GM19023 (cell line): Measurements from ENCODE around the gene TMEM151B.

Experiments used
- ATAC-seq: cut with Tn5 transposase; IDR thresholded peaks from one replicate; pipeline ENCODE4 v1.9.1; 2021; ENCODE audit warnings: mild to moderate bottlenecking, moderate library complexity; ENCODE audit not compliant: unreplicated experiment

Gene TMEM151B

DNA sequence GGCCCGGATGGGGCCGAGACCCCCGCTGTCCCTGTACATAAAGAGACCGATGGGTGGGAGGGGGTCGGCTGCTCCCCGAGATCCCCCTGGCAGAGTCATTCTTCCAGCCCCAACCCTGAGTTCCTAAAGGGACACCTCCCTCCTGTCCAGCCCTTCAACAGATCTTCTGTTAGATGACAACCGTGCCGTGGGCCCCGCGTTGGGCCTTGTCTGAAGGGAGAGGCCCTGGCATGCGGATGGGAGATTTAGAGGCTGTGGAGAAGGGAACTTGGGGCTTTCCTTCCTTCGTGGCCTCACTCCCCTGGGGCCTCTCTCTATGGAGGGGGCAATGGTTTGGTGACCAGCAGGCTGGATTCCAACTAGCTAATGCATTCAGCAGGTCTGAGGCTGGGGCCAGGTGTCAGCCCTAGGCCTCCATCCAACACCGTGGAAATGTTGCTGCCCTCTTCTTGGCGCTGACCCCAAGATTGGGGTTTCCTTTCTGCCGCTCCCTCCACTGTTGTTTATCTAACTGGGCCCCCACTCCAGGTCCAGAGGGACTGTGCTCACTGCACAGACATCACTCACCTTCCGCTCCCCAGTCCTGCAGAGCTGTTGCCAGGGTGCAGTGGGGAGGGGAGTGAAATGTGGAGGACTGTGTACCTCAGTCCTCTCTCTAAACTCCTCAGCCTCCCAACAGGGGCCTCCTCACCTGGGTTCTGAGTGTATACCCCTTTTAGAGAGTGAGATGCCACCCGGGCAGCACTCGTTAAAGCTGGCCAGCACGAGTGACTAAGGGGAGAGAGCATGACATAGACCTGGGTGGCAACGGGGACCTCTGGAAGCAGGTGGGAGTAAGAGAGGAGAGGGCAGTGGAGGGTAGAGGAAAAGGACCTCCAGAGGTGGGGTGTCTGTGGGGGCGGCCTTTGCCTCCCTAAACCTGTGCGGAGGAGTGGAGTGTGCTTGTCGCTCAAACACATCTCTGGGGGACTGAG, 6.7 kb downstream of the TMEM151B start:
- no peak for ATAC-seq

DNA sequence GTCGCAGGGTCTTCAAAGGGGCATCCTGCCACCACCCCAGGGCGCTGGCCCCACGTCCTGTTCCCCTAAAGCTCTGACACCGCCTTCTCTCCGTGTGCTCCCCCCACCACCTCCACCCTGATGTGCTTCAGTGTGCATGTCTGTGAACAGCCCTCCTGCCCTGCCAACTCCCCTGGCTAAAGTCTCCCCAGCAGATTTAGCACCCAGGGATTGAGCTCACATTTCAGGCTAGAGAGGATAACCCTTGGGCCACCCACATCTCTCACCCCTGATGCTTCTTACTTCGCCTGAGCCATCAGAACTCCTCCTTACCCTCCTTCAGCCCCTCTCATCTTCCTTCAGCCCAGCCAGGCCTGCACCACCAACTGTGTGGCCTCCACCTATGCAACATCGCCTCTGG, 7.5 kb downstream of the TMEM151B start:
- ATAC-seq: no peak

DNA sequence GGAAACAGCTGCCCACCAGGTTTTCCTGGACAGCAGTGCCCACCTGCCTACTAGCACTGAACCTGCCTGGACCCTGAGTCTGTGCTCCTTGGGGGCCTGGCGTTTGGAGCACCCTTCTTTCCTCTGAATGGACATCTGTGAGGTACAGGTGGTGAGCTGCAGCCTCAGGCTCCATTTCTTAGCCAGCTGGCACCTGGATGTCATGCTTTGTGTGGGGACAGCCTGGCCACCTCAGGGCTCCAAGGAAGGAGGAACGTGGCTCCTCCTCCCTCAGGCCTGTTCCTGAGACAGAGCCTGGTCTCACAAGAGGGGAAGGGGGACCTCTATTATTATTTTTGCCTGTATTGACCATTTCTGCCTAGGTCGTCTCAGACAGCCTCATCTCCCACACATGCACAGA, 8.1 kb downstream of the TMEM151B start:
- no peak for ATAC-seq

DNA sequence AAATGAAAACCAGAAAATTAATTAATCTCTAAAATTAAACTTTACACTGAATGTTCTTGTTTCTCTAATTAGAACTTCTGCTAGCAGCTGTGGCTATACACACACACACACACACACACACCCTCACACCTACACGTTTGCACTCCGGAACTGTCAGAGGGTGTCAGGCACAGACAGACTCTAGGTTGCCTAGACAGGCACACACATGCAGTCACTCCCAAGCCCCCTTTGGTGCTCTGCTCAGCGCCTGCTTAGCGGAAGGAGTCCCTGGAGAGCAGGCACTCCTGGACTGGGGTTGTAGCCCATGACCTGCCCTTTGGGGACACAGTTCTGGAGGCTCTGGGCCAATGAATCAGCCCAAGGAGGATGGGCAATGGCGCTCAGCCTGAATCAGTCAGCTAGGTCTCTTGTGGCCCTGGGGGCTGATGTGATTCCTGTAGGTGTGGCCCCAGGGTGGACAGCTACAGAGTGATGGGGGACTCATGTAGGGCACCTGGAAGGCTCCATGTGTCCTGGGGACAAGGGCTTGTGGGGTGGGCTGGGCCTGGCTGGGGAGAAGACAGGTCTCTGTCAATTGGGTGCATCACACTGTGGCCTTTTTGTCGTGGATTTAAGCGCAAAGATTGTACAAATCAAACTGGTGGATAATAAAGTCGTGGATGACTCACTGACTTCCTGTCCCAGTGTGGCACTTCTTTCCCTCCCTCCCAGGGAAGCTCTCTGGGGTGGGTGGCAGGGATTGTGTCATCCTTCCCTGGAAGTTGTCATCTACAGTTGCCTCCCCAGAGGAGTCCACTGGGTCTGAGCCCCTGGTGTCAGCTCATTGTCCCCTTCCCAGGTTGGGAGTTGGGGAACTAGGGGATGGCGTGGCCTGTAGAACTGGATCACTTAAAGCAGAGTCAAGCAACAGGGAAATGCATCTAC, 8.8 kb downstream of the TMEM151B start:
- no peak for ATAC-seq

DNA sequence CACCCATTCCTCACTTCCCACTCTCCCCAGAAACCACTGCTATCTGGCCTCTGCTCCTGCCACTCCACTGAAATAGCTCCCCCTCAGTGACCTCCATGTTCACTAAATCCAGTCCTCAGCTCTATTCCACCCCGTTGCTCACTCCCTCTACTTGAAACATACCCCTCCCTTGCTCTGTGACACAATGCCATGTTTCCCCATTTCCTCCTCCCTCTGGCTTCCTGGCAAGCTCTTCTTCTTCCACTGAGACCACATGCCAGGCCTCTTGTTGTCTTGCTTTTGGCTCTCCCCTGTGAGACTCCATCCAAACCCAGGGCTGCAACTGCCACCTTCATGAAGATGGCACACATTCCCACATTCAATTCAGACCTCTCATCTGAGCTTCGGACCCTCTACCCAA, 13.9 kb downstream of the TMEM151B start:
- ATAC-seq: no peak

DNA sequence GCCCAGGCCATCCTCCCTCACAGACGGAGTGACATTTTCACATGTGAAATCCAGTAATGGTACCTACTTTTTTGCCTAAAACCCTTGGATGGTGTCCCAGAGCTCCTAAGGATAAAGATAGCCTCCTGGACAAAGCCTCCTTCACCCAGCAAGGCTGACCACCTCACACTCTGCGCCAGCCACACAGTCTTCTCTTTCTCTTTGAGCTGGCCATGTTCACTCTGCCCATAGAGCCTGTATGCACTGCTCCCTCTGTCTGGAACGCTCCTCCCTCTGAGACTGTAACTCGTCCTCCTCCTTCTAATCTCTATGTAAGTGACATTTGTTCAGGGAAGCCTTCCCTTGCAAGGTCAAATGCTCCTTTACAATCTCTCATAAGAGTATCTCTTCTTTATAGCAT, 14.6 kb downstream of the TMEM151B start:
- no peak for ATAC-seq

DNA sequence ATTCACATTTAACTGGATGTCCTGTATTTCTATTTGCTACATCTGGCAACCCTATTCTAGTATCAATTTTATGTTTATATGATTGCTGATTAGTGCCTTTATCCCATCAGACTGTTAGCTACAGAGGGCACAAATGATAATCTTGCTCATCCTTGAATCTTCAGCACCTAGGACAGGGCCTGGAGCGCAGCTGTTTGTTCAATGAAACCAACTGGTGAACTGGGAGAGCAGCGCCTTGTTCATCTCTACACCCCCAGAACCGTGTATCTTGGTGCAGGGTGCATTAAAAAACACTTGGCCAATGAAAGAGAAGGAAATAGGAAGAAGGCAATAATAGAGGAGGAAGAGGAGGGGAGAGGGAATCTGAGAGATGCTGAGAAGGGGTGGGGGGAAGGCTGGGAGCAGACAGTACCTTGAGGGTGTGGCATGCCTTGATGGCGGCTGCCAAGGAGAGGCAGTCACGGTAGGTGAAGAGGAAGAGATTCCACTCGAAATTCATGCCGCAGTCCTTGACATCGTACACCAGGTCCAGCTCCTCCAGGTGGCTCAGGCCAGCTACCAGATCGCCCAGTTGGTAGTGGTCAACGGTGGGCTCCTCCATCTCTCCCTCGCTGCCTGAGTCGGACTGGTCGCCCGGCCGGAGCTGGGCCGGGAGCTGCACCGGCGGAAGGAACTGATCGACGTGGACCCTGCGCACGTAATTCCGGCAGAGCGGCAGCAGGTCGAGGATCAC, 15.5 kb downstream of the TMEM151B start:
- no peak for ATAC-seq

DNA sequence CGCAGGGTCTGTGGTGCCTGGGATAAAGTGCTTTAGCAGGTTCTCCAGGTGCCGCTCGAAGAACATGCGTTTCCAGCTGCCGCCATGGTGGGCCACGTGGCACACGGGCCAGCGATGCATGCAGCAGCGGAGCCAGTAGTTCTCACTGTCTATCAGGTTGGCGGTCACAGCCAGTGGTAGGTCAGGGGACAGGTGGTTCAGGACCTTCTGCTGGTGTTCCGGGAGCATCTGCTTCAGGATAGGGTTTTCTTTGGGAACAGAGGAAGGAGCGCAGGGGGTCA, 16.0 kb downstream of the TMEM151B start:
- ATAC-seq: no peak

DNA sequence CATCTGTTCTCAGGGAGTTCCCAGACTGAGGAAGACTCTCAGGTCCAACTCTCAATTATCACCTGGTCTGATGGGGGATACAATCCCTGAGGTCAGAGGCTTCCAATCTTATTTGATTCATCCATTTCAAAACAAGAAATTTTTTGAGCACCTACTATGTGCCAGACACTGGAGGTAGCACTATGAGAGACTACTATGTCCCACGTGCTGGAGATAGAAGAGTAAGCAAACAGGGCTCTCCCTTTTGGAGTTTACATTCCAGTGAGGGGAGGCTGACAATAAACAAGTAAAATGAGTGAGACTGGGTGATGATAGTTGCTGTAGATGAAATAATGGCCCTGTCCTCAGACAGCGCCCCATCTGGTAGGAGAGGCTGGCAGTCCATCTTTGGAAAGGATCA, 16.5 kb downstream of the TMEM151B start:
- no peak for ATAC-seq

DNA sequence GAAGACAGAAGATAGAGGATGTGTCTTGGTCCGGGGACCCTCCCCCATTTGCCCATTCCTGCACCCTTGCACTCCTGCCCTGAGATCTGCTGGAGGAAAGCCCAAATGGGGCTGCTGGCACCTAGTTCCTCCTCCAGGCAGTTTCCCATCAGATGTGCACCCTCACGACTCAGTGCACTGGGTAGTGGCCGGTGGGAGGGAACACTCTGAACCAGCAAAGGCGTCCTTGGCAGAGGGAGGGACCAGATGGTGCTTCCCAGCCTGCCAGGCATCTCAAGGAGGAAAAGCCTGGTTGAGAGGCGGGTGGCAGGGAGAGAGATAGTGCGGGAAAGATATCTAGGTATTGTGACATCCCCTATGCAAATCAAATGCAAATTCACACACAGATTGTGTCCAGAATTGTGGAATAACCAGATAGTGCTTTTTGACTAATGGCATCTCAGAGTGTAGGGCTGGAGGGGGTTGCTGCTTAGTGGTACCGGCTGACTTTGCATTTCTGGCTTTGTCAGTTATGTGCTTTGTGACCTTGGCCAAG, 19.5 kb downstream of the TMEM151B start:
- ATAC-seq: no peak

DNA sequence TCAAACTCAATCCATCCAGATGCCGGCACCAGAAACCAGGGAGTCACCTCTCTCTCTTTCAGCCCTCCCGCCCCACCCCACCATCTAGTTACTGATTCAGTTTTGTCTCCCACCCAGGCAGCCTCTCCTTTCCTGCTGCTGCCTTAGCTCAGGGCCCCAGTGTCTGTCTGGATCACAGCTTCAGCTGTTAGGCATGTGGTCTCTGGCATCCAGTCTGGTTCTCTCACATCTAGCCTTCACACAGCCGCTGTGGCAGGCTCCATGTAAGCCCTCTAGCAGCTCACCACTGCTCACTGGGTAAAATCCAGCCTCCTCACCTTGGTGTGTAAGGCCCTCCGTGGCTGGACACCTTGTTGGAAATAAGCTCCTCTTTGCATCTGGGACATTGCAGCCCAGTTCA, 21.6 kb downstream of the TMEM151B start:
- no peak for ATAC-seq

DNA sequence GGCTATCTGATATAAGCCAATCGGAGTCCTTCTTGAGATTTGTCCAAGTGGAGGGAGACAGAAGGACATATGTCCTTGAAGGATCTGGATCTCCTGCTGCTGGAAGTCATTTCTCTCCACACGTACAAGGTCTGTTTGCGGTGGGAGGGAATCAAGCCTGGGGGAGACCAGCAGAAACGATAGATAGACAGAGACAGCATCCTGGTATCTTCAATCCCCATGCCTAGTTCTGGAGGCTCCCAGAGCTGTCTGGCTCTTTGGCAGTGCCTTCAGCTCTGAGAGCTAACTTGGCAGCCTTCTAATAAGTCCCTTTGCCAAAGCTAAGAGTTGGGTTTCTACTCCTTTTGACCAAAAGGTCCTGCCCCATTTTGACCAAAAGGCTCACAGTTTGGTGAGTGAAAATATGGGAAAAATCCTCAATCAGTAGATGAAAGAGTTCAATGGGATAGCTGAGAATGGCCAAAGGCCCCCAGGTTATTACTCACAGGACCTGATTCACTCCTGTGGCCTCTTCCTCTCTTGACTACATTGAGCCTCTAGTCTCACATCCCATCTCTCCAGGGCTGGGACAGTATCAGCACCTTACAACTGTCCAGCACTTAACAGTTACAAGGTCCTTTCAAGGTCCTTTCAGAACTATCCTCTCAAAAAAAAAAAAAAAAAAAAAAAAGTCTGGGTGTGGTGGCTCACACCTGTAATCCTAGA, 22.6 kb downstream of the TMEM151B start:
- ATAC-seq: no peak

DNA sequence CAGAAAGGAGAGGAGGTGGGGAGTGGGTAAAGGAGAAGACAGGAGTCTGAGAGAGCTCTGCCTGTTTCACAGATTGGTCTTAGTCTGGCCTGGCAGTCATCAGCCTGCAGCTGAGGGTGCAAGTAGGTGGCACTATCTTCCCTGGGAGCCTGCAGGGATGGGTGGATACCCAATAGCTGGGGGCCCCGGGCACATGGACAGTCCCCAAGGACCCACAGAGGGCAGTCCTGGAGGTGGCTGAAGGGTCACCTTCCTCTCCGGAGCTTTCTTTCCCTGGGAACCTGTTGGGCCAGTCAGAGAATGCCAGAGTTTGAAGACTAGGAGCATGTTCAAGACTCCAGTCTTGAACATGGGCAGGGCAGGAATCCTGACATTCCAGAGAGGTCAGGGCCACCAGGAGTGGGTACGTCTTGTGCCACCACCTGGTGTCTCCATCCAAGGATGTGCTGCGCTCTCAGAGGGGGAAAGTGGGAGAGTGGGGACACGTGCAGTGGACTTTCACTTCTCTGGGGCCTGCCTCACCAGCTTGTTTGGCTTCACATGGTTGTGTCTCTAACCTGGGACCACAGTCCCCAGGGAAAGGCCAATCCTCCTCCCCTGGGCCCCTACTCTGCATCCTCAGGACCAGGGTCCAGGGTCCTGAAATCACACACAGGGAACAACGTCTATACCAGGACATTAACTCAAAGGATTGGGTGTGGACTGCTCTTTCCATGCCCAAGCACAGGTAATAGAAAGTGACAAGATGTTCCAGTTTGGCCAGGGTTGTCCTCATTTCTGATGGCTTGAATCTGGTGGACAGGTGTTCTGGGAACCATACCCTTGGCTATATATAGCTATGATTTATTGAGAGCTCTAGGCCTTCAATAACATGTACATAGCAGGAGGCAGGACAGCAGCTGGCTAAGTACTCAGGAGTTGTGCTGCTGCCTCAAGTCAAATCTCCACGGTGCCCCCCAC, 24.9 kb downstream of the TMEM151B start:
- ATAC-seq: no peak

DNA sequence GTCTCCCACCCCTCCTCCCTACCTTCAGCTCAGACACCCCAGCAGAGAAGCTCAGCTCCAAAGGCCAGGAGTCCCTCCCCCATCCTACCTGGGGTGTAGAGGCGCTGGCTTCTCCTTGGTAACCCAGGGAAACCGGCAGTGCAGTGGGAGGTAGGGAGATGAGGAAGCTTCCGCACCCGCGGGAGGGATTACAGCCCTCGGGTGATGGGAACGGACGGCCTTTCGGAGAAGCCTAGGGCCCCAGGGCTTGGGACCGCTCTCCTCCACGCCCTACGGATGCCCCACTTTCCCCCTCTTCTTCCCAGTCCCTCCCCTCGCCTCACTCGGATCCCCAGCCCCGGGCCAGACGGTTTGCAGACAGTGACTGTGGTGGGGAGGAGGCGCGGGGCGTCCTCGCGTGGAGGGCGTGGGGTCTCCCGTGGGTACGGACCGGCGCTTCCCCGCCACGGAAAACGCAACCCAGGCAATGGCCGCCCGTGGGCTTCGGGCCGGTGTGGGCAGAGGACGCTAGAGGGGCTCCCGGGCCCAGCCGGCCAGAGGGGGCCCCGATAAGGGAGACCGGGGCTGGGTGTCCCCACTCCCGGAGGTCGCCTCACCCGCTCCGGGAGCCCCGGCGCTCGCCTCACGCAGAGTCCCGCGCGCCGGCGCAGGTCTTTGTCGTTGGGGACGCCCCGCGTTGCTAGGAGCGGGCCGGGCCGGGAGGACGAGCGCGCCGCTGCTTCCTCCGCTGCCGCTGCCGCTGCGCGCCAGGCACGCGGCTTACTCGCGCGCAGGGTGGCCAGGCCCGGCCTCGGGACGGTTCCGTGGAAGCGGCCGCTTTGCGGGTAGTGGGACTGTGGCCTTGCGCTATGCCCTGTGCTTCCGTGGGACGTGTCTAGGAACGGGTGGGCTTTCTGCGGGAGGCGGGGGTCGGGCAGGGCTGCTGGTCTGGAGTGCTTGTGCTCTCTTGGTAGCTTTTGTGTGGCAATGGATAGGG, 27.1 kb downstream of the TMEM151B start:
- no peak for ATAC-seq

DNA sequence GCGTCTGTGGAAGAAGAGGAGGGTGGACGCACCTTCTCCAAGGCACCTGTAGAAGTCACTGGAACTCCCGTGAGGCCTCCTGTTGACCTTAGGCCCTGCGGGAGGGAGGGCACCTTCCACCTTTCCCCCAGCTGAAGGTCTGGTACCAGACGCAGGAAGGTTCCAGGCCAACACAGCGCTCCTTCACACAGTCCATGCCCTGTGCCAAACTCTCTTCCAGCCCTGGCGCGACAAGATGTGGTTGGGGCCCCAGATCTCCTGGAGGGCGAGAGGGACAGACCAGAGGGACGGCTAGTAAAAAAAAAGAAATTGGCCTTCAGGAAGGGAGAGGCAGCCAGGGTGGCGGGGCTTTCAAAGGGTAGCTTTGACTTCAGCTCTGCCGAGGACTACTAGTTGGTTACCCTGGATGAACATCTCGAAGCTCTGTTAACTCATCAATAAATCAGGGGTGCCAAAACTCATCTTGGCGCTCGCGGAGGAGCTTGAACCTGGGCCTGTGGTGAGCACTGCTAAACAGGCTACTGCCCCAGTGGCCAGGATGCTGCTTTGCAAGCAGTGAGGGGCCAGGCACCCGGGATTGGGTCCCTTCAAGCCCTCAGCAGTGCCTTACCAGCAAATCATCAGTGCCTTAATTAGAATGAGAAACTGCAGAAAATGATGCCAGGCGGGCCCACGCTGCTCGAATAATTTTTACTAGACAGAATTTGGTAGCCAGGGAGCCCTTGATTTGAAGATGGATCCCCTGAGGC, 28.0 kb downstream of the TMEM151B start:
- ATAC-seq: no peak

DNA sequence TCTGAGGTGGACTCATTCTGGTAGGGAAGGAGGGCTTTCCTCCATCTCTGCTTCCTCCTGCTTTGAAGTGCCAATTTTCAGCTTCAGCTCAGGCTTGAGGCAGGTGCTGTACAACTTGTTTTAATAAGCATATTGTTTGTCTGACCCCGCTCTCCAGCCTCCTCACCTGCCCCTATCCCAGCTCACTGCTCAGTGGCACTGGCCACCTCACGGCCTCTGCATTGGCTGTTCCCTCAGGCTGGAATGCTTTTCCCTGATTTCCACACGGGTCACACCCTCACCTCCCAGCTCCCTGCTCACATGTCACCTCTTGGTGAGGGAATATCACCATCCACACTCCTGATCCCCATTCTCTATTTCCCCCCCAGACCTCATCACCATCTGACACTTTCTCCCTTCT, 28.6 kb downstream of the TMEM151B start:
- no peak for ATAC-seq

DNA sequence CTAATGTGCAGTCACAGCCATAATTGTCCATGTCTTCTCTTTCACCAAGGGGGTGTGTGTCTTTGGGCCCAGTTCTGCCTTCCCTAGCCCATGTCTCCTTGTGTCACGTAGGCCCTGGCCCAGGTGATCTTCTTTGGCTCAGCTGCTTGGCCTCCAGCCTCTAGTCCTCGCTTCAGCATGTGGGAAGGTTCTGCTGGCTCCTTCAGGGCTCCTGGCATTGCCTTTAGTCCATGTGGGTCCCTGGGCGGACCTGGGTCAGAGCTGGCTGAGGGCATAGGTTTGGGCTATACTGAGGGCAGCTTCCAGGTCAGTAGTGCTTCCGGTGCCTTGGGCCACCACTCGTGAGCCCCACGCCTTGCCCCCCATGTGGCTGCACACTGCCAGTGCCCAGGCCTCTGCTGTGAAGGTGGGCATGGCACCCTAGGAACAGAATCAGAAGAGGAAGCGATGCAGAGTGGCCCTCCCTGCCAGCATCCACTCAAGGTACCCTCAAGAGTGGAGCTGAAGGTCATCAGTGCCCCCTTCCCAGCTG, 30.1 kb downstream of the TMEM151B start:
- no peak for ATAC-seq
